ENCODE results near the gene SELP.

Gene SELP

GRCh38 chr1:169563019-169563615 is 66.8 kb downstream of the SELP start:
- WGBS, 2 experiments = 83% methylated on average over 1 of the region's 1 CpG; no CpG with 5 or more reads in 1 of the 2 experiments
- Histone ChIP-seq H3K4me1 (ENCODE audit: control insufficient read depth, insufficient read depth, low read length) (no peaks in the 10 kb centered on the region), H3K9me3 (ENCODE audit: control insufficient read depth, low read length) (no peaks in the 10 kb centered on the region), H3K27ac (ENCODE audit: insufficient read depth, low read depth, low read length, poor library complexity, severe bottlenecking) (no peak overlapping the region), H3K27me3 (ENCODE audit: control insufficient read depth, insufficient read depth, low read length, poor library complexity, severe bottlenecking) (no peaks in the 10 kb centered on the region), H3K36me3 (ENCODE audit: control insufficient read depth, insufficient read depth, low read length) (no peaks in the 10 kb centered on the region), H3K4me3 (ENCODE audit: insufficient read depth, low read depth, low read length) (no peak overlapping the region)

- 96 to 100% methylated on average over 1 of the region's 1 CpG for WGBS, 2 experiments
- no peaks in the 10 kb centered on the region for H3K27me3 ChIP-seq (ENCODE audit: control insufficient read depth, insufficient read depth, low read length, poor library complexity, severe bottlenecking)
- H3K4me1 ChIP-seq (ENCODE audit: control insufficient read depth, insufficient read depth, low read length) = no peaks in the 10 kb centered on the region
- no peaks in the 10 kb centered on the region for H3K36me3 ChIP-seq (ENCODE audit: control insufficient read depth, insufficient read depth, low read length)
- H3K9me3 ChIP-seq (ENCODE audit: control insufficient read depth, low read length) = no peaks in the 10 kb centered on the region
- no peak overlapping the region for H3K4me3 ChIP-seq (ENCODE audit: insufficient read depth, low read depth, low read length)
- H3K27ac ChIP-seq (ENCODE audit: insufficient read depth, low read depth, low read length, poor library complexity, severe bottlenecking) = no peak overlapping the region
Observed at GRCh38 chr1:169561692-169562091, 68.2 kb downstream of the SELP start.

- Histone ChIP-seq H3K9me3 (ENCODE audit: control insufficient read depth, low read length) (no peaks in the 10 kb centered on the region), H3K27me3 (ENCODE audit: control insufficient read depth, insufficient read depth, low read length, poor library complexity, severe bottlenecking) (no peaks in the 10 kb centered on the region), H3K27ac (ENCODE audit: insufficient read depth, low read depth, low read length, poor library complexity, severe bottlenecking) (no peak overlapping the region), H3K4me1 (ENCODE audit: control insufficient read depth, insufficient read depth, low read length) (no peaks in the 10 kb centered on the region), H3K4me3 (ENCODE audit: insufficient read depth, low read depth, low read length) (no peak overlapping the region), H3K36me3 (ENCODE audit: control insufficient read depth, insufficient read depth, low read length) (no peaks in the 10 kb centered on the region)
- WGBS, 2 experiments = 83 to 86% methylated on average over 5 of the region's 5 CpGs
Observed at GRCh38 chr1:169557131-169557530, 72.8 kb downstream of the SELP start.

- Histone ChIP-seq H3K36me3 (ENCODE audit: control insufficient read depth, insufficient read depth, low read length) (no peaks in the 10 kb centered on the region), H3K4me3 (ENCODE audit: insufficient read depth, low read depth, low read length) (no peak overlapping the region), H3K9me3 (ENCODE audit: control insufficient read depth, low read length) (no peaks in the 10 kb centered on the region), H3K27ac (ENCODE audit: insufficient read depth, low read depth, low read length, poor library complexity, severe bottlenecking) (no peak overlapping the region), H3K27me3 (ENCODE audit: control insufficient read depth, insufficient read depth, low read length, poor library complexity, severe bottlenecking) (no peaks in the 10 kb centered on the region), H3K4me1 (ENCODE audit: control insufficient read depth, insufficient read depth, low read length) (no peaks in the 10 kb centered on the region)
- 78 to 85% methylated on average over 2 of the region's 4 CpGs for WGBS, 2 experiments
Observed at GRCh38 chr1:169550294-169550693, 79.6 kb downstream of the SELP start.

GRCh38 chr1:169548282-169548681 is 81.6 kb downstream of the SELP start:
- WGBS, 2 experiments = 85 to 89% methylated on average over 2 of the region's 2 CpGs

GRCh38 chr1:169546087-169546995 is 83.6 kb downstream of the SELP start:
- Histone ChIP-seq H3K4me3 (ENCODE audit: insufficient read depth, low read depth, low read length) (no peak overlapping the region), H3K9me3 (ENCODE audit: control insufficient read depth, low read length) (no peaks in the 10 kb centered on the region), H3K27ac (ENCODE audit: insufficient read depth, low read depth, low read length, poor library complexity, severe bottlenecking) (no peak overlapping the region), H3K4me1 (ENCODE audit: control insufficient read depth, insufficient read depth, low read length) (no peaks in the 10 kb centered on the region), H3K36me3 (ENCODE audit: control insufficient read depth, insufficient read depth, low read length) (no peaks in the 10 kb centered on the region), H3K27me3 (ENCODE audit: control insufficient read depth, insufficient read depth, low read length, poor library complexity, severe bottlenecking) (no peaks in the 10 kb centered on the region)
- 59% methylated on average over 15 of the region's 15 CpGs for WGBS, 2 experiments

More at GRCh38 chr1:169548282-169548681, 81.6 kb downstream of the SELP start:
- Histone ChIP-seq H3K4me3 (ENCODE audit: insufficient read depth, low read depth, low read length) (no peak overlapping the region), H3K27ac (ENCODE audit: insufficient read depth, low read depth, low read length, poor library complexity, severe bottlenecking) (no peak overlapping the region), H3K27me3 (ENCODE audit: control insufficient read depth, insufficient read depth, low read length, poor library complexity, severe bottlenecking) (no peaks in the 10 kb centered on the region), H3K36me3 (ENCODE audit: control insufficient read depth, insufficient read depth, low read length) (no peaks in the 10 kb centered on the region), H3K9me3 (ENCODE audit: control insufficient read depth, low read length) (no peaks in the 10 kb centered on the region), H3K4me1 (ENCODE audit: control insufficient read depth, insufficient read depth, low read length) (no peaks in the 10 kb centered on the region)

GRCh38 chr1:169545472-169545871 is 84.5 kb downstream of the SELP start:
- H3K9me3 ChIP-seq (ENCODE audit: control insufficient read depth, low read length) = no peaks in the 10 kb centered on the region
- H3K4me3 ChIP-seq (ENCODE audit: insufficient read depth, low read depth, low read length) = no peak overlapping the region
- no peaks in the 10 kb centered on the region for H3K36me3 ChIP-seq (ENCODE audit: control insufficient read depth, insufficient read depth, low read length)
- WGBS, 2 experiments = 94 to 100% methylated on average over 2 of the region's 2 CpGs
- no peaks in the 10 kb centered on the region for H3K4me1 ChIP-seq (ENCODE audit: control insufficient read depth, insufficient read depth, low read length)
- H3K27me3 ChIP-seq (ENCODE audit: control insufficient read depth, insufficient read depth, low read length, poor library complexity, severe bottlenecking) = no peaks in the 10 kb centered on the region
- H3K27ac ChIP-seq (ENCODE audit: insufficient read depth, low read depth, low read length, poor library complexity, severe bottlenecking) = no peak overlapping the region

- H3K9me3 ChIP-seq (ENCODE audit: control insufficient read depth, low read length) = no peaks in the 10 kb centered on the region
- no peak overlapping the region for H3K4me3 ChIP-seq (ENCODE audit: insufficient read depth, low read depth, low read length)
- H3K27ac ChIP-seq (ENCODE audit: insufficient read depth, low read depth, low read length, poor library complexity, severe bottlenecking) = no peak overlapping the region
- no peaks in the 10 kb centered on the region for H3K27me3 ChIP-seq (ENCODE audit: control insufficient read depth, insufficient read depth, low read length, poor library complexity, severe bottlenecking)
- WGBS, 2 experiments = 96 to 98% methylated on average over 3 of the region's 3 CpGs
- H3K4me1 ChIP-seq (ENCODE audit: control insufficient read depth, insufficient read depth, low read length) = no peaks in the 10 kb centered on the region
- H3K36me3 ChIP-seq (ENCODE audit: control insufficient read depth, insufficient read depth, low read length) = no peaks in the 10 kb centered on the region
Observed at GRCh38 chr1:169538998-169539871, 90.7 kb downstream of the SELP start.
